HFF-Myc (cell line): ENCODE results near the gene MYOC.
"Not testable (repeated sequence)": the region's sequence is repeated elsewhere in the genome, so short reads cannot be mapped to it uniquely, and the experiment has no call there.

Source experiments
- DNase-seq: peaks from one replicate; pipeline ENCODE4 v3.0.0-alpha.2; 2011; ENCODE audit warnings: low read depth; ENCODE audit errors: extremely low read depth
- H3K4me3 ChIP-seq: replicated peaks from 2 replicates; pipeline ENCODE4 v1.5.1; 2011; ENCODE audit warnings: low read depth, mild to moderate bottlenecking, control low read depth, low read length
- TF ChIP-seq, protein P1 (sequence below): IDR thresholded peaks from 2 replicates; pipeline ENCODE4 v1.5.1; 2012; ENCODE audit warnings: mild to moderate bottlenecking, low read depth, low read length, control low read depth; ENCODE audit errors: missing control alignments

The MYOC gene

GRCh38 chr1:171623651-171624331 lies 28.7 kb downstream of the MYOC start:
- TF ChIP-seq, protein P1, sequence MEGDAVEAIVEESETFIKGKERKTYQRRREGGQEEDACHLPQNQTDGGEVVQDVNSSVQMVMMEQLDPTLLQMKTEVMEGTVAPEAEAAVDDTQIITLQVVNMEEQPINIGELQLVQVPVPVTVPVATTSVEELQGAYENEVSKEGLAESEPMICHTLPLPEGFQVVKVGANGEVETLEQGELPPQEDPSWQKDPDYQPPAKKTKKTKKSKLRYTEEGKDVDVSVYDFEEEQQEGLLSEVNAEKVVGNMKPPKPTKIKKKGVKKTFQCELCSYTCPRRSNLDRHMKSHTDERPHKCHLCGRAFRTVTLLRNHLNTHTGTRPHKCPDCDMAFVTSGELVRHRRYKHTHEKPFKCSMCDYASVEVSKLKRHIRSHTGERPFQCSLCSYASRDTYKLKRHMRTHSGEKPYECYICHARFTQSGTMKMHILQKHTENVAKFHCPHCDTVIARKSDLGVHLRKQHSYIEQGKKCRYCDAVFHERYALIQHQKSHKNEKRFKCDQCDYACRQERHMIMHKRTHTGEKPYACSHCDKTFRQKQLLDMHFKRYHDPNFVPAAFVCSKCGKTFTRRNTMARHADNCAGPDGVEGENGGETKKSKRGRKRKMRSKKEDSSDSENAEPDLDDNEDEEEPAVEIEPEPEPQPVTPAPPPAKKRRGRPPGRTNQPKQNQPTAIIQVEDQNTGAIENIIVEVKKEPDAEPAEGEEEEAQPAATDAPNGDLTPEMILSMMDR = no peak
- H3K4me3 ChIP-seq = no peak overlapping the region
- no peak for DNase-seq

DNA sequence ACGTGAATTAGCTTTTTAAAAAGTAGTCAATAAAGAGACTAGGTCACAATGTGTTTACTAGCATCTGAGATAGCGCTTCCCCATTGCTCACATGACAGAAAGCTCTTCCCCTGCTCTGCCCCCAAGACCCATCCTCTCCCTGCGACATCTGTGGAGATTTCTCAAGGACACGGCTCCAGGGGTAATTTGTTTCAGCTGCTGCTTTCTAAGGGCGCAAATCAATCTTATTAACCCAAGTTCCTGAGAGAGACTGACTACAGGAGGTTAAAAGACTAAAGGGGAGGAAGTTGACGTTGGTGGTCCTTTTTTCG lies 30.4 kb downstream of the MYOC start, which contains the start of gene MYOCOS:
Gene MYOCOS, plus strand, starts transcription at position 92 of the 311 bp plus-strand sequence. CDS start 1,641 bp downstream, outside the sequence.
- TF ChIP-seq, protein P1 = no peak
- DNase-seq = no peak
- H3K4me3 ChIP-seq = no peak within 1 kb of the TSS

DNA sequence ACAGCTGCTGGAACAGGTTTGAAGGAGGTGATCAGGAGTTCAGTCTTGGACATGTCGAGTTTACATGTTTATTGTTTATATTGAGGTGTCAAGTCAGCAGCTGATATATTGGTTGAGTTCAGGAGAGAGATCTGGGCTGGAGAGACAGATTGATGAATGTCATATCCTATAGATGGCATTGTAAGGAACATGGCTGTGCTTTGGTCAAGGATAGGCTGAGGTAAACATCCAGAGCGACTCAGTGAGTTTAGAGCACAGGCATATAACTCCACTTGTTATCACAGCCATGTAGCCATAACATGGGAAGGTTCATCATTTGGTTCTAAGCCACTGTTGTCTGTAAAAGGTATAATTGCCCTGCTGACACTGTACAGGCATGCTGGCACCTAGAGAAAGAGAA lies 35.9 kb downstream of the MYOC start:
- TF ChIP-seq, protein P1 = no peak
- no peak overlapping the region for H3K4me3 ChIP-seq
- DNase-seq = no peak

DNA sequence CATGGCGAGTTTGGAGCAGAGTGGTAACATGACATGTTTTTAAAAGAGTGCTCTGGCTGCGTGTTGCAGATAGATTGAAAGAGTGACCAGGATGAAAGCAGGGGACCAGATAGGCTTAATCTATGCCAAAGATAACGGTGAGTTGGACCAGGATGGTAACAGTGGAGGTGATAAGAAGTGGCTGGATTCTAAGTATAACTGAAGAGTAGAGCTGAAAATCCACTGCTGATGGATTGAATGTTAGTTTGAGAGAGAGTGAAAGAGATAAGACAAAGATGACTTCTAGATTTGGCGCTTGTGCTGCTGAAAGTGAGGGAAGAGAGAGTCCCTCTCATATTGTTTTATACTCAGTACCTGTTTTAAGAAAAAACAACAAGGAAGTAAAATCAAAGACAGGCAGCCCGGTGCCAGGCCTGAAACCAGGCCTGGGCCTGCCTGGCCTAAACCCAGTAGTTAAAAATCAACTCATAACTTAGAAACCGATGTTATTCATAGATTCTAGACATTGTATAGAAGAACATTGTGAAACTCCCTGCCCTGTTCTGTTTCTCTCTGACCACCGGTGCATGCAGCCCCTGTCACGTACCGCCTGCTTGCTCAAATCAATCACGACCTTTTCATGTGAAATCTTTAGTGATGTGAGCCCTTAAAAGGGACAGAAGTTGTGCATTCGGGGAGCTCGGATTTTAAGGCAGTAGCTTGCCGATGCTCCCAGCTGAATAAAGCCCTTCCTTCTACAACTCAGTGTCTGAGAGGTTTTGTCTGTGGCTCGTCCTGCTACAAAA lies 37.2 kb downstream of the MYOC start:
- H3K4me3 ChIP-seq, DNase-seq: not testable (repeated sequence)

GRCh38 chr1:171613282-171613681 lies 39.2 kb downstream of the MYOC start:
- H3K4me3 ChIP-seq = no peak overlapping the region
- TF ChIP-seq, protein P1 = no peak
- no peak for DNase-seq

DNA sequence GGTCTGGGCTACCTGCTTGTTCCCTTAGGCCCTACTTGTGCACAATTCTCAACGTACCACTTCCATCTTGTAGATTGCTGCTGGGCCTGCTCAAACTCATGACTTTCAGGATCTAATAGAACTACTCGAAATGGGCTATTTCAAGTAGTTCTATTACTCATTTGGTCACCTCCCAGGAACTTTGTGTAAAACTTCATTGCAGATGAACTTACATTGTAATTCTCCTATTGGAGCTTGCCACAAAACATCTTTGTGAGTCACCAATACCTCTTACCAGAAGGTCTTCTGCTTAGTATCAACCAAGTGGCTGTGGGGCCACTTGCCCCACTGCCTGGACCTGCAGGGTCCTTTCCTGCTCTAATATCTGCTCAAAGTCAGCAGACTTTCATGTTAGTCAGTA lies 41.2 kb downstream of the MYOC start:
- DNase-seq = no peak
- TF ChIP-seq, protein P1 = no peak
- H3K4me3 ChIP-seq = no peak overlapping the region

DNA sequence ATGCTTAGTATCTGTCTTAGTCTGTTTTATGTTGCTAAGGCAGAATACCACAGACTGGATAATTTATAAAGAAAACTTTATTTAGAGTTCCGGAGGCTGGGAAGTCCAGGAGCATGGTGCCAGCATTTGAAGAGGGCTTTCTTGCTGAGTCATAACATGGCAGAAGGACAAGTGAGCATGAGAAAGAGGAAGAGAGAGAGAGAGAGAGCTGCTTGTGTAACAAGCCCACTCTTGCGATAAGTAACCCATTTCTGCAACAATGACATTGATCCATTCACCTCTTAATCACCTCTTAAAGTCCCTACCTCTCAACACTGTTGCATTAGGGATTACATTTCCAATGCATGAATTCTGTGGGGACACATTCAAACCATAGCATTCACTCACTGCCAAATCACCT lies 42.1 kb downstream of the MYOC start:
- TF ChIP-seq, protein P1 = no peak
- no peak overlapping the region for H3K4me3 ChIP-seq
- DNase-seq = no peak
